ENCODE data around the gene TSSK6.

TSSK6 gene

DNA sequence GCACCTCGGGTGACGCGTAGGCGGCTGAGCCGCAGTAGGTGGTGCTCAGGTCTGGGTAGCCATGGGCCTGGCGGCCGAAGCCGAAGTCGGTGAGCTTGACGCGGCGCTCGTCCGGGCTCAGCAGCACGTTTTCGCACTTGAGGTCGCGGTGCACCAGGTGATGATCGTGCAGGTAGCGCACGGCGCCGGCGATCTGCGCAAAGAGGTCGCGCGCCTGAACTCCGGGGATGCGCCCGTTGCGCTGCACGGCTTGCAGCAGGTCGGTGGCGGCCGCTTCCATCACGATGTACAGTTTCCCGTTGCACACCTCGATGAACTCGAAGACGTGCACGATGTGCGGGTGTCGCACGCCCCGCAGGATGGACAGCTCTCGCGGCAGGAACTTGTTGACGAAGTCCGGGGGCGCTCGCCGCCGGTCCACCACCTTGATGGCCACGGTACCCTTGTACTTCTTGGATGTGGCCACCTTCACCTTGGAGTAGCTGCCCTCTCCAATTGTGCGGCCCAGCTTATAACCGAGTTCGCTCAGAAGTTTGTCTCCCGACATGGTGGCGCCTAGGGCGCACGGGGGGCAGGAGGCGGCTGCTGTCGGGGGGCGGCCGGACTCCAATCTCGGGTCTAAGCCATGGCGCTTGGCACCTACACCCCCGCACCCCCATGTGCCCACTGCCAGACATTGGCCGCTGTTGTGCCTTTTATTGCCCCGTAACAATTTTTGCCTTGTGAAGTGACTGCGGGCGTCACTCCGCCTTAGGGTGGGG is at the start of gene TSSK6:
Gene TSSK6, minus strand, starts transcription at position 668 of the 761 bp plus-strand sequence. Its CDS starts 121 bp downstream, at position 547.
- no peak for DNase-seq (ENCODE audit: low read depth)

DNA sequence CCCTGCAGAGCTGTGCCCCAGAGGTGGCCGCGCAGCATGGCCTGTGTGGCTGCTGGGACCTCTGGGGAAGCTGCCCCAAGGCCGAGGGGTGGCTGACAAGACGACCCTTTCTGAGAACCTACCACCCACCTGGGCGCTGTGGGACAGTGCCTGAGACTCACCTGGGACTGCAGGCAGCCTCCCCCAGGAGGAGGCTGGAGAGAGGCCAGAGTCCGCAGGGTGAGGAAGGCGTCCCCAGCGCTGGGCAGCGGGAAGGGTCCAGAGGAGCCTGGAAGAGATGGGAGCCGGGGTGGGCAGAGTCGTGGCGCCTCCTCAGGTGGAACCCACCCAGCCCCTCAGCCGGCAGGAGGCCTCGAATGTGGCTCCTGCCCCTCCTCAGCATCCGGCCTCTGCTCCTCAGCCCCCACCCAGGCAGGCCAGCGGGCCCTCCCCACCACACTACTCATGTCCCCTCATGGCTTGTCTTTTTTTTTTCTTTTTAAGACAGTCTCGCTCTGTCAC is 48.0 kb upstream of the TSSK6 start:
- DNase-seq (ENCODE audit: low read depth) = no peak

DNA sequence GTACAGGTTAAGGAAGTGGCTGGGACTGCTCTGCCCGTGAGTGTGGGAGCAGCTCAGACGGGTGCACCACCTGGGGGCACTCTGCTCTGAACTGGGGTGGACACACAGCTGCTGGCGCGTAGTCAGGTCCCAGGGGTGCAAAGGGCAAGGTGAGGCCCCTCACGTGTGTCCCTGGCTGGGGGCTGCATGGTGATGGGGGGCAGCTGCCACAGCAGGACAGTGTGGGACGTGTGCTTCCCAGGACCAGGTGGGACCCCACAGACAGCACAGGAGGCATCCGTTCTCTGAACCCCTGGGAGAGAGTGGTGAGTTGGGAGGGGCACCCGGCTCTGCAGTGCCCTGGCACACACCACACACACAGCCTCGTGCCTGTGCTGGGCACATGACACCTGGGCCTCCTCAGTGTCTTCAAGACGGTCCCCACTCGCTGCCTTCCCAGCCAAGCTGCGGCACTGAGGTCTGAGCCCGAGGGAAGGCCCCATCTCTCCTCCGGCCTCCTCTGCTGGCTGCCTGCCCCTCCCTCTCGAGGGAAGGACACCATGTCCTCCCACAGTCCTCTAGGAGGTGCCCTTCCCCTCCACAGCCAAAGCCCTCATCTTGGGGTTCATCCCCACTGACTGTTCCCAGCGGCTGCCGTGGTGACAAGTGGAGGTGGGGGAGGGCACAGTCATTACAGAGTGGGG is 47.5 kb upstream of the TSSK6 start:
- no peak for DNase-seq (ENCODE audit: low read depth)

DNA sequence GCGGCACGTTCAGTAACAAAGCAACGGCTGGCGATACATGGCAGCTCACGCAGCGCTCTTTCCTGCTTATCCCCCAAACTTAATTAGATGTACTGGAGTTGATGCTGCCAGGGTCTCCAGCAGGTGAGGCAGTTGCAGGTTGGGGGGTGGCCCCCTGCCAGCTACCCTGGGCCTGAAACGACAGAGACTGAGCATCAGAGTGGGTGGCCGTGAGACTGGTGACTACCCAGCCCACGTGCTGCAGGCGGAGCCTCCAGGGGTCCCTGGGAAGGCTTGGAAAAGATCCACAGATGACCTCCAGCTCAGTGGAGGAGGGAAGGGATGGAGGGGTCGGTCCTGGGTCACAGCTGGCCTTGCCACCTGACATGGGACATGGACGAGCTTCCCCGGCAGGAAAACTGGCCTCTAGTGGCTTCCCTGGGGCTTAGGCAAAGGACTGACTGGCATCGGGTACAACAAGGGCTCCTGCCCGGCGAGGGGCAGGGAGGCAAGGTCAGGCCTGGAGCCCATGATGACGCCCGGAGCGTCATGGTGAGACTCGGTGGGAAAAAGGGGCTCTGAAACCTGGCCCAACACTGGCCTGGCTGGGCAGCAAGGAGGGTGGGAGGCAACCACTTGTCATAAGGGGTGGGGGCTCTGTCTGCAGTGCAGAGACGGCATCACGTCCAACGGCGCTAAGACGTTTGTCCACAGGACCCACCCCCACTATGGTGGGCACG is 46.8 kb upstream of the TSSK6 start:
- DNase-seq (ENCODE audit: low read depth) = no peak

DNA sequence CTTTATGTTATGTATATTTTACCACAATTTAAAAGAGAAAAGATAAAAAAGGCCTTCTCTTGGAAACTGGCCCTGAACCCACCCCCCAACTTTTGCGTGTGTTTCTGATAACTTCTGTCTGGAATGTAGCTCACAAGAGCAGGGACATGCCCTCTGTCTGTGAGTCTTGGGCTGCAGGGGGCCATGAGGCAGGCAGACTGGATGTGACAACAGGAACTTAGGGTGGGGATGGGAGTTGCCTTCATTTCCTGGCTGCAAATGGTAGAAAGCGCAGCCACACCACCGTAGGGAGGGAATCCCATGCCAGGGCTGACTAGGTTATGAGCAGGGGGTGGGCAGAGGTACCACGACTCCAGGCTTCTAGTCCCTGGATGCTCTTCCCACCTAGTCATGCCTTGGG is 44.6 kb upstream of the TSSK6 start:
- DNase-seq (ENCODE audit: low read depth) = no peak

DNA sequence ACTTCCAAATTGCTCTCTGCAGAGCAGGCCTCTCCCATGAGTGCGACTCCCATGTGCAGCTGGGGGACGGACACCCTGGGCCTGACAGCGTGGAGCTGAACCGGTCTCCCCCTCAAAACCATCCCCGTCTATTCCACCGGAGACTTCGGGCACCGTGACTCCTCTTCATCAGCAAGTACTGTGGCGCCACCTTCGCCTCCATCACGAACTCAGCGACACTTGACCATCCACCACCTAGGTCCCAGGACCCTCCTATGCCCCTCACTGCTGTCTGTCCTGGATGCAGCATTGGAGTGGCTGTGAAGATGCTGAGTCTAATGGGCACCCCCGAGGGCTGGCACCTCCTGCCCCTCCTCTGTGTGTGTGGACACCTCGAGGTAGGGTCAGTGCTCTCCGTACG is 43.3 kb upstream of the TSSK6 start:
- no peak for DNase-seq (ENCODE audit: low read depth)

DNA sequence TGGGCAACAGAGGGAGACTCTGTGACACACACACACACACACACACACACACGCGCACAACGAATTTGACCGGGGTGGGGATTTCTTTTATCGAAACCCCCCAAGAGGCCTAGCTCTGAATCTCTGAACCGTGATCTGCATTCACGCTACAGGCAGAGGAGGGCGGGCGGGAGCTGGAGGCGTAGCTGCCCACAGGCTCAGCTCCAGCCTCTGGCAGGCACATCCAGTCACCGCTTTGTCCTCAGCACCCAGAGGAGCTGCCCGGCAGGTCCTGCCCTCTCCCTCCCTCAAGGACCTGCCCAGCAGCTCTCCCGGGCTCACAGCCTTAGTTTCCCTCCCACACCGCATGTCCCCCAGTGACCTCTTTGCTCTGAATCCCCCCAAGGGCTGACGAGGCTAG is 42.7 kb upstream of the TSSK6 start:
- DNase-seq (ENCODE audit: low read depth) = no peak

DNA sequence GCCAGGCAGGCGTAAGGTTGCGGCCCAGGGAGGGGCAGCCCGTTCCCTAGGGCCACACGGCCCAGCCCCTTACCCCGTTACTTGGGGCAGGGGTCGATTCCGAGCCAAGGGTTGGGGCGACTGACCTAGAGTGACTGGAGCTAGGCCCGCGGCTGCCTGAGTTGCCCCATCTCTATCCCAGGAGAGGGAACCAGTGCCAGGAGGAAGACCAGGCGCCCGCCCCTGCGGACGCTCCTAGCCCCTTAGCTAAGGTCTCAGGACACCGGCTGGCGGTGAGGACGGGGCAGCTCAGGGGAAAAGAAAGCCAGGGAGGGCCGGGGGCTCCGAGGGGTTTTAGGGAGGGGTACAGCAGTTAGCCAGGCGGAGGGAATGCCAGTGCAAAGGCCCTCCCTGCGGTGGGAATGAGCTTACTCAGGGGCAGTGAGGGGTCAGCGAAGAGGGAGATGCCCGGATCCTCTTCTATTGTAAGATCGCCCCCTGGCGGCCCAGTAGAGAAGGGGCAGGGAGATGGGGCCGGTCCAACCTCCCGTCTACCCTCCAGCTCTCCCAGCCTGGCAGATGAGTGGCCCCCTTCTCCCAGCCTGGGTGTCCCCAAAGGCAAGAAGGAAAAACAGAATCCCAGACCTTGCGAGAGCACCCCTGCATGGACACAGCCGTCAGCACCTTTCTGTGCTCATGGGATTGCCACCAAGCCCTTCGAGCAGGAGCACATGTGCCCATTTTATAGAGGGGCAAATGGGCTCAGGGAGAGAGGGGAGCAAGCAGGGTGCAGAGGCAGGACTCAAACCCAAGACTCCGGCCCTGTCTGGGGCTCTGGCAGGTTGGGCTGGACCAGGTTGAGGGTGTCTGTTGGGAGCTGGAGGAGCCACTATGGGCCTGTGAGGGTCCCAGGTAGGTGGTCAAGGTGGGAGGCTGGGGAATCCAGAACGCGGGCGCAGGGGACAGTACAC is 39.0 kb upstream of the TSSK6 start:
- no peak for DNase-seq (ENCODE audit: low read depth)

DNA sequence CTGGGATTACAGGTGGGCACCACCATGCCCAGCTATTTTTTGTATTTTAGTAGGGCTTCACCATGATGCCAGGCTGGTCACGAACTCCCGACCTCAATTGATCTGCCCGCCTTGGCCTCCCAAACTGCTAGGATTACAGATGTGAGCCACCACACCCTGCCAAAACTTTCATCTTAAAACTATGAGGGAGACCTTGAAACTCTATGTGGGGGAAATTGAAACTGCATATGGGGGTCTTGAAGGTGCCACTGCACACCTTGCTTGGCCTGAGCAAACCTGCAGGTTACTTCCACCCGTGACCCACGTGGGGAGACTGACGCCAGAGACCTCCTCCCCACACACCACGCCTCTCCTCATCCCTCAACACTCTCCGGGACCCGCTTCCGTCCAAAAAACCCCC is 38.3 kb upstream of the TSSK6 start:
- DNase-seq (ENCODE audit: low read depth) = no peak

DNA sequence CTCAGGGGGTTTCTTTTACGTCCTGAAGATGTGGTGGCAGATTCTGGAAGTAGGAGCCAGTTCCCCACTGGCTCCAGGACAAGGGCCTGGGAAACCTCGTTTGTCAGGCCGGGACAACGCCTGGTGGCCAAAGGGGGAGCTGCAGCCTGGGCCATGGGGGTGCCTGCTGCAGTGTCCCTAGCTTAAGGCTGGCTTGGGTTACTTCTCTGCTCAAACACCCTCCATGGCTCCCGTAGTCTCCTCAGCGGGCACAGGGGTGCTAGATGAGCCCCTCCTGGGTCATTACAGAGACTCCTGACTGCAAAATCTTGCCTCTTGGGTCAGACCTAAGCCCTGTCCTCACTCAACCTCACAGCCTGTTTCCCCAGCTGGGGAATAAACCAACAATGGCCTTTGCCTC is 37.5 kb upstream of the TSSK6 start:
- DNase-seq (ENCODE audit: low read depth) = no peak

DNA sequence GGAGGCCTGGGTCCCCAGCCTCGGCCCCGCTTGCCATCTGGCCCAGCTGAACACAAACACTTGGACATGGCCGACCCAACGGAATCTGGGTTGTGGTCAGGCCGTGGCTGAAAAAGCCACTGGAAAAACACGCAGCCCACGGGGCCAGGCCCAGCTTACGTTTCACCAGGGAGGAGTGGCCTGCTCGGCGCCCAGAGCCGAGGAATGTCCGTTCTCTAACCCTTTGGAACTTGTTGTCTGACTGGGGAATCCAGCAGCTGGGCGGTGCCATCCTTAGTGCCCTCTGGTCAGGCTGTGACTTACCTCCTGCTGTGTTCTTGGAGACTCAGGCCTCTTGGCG is 36.5 kb upstream of the TSSK6 start:
- no peak for DNase-seq (ENCODE audit: low read depth)

DNA sequence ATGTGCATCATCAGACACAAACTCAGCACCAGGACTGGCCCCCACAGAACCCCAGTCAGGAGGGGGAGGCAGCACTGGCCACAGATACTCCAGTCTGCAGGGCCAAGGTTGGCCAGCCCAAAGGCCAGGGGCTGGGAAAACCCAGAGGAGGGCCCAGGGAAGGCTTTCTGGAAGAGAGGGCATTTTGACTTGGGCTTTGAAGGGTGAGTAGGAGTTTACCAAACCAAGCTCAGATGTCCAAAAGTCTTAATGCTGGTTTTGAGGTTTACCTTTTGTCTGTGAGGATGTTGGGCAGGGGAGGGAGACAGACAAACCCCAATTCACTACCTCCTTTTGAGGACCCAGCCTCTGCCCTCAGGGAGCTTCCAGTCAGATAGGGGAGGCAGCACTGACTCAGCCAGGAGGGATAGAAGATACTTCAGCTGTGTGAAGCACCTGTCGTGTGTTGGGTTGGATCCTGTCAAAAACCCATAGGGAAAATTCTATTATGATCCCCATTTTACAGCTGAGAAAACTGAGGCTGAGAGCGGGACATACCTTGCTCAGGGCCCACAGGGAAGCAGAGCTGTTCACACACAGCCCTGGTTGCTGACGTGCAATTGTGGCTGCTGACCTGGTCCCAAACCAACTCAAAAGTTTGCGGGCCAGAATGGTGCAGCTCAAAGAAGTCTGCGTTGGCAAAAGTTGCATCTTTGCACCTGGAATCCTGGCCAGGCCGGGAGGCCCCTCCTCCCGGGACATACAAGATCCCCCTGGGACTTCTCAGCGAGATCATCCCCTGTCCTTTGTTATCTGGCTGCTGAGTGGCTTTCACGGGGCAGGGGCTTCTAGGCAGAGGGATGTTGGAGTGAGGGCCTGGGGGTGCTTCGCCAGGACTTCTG is 35.9 kb upstream of the TSSK6 start:
- no peak for DNase-seq (ENCODE audit: low read depth)

DNA sequence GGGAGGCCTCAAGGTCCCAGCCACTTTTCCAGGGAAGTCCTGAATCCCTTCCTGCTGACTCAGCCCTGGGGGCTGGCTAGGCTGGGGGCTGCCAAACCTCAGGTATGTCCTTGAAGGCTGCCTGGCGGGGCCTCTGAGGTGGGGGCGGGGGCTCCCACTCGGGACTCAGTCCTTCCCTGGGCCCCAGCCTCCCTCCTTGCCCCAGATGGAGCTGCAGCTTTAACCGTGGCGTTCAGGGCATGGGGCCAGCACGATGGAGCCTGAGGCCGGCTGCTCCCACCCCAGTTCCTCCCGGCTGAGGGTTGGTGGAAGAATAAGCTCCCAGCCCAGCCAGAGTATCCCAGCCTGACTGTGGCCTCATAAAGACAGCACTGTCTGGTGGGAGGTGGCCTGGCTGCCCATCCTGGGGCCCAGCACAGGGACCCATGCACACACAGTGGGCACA is 35.2 kb upstream of the TSSK6 start:
- no peak for DNase-seq (ENCODE audit: low read depth)

DNA sequence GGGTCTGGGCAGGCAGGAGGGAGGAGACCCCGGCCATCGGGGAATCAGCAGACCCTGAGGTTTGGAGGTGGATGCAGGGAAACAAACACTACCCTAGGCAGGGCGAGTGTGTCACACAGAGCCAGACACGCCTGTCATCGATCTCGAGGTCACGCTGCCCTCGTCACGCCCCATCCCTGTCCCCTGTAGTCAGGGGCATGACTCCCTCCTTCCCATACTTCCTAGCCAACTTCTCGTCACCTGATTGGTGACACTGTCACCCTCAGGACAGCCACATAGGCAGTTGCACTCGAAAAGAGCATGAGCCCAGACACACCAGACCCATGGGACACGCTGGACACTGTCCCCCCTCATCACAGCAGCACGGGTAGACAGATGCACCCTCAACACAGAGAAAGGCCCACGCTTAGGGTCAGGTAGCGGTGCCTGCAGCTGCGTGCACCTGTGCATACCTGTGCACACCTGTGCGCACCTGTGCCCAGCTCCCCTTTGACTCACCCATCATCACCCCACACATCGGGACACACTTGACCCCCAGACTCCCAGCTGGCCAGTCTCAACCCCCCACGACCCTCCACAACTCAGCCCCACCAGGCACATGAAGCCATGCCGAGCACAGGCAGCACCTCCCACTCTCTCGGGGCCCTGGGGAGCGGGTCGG is 34.6 kb upstream of the TSSK6 start:
- no peak for DNase-seq (ENCODE audit: low read depth)

DNA sequence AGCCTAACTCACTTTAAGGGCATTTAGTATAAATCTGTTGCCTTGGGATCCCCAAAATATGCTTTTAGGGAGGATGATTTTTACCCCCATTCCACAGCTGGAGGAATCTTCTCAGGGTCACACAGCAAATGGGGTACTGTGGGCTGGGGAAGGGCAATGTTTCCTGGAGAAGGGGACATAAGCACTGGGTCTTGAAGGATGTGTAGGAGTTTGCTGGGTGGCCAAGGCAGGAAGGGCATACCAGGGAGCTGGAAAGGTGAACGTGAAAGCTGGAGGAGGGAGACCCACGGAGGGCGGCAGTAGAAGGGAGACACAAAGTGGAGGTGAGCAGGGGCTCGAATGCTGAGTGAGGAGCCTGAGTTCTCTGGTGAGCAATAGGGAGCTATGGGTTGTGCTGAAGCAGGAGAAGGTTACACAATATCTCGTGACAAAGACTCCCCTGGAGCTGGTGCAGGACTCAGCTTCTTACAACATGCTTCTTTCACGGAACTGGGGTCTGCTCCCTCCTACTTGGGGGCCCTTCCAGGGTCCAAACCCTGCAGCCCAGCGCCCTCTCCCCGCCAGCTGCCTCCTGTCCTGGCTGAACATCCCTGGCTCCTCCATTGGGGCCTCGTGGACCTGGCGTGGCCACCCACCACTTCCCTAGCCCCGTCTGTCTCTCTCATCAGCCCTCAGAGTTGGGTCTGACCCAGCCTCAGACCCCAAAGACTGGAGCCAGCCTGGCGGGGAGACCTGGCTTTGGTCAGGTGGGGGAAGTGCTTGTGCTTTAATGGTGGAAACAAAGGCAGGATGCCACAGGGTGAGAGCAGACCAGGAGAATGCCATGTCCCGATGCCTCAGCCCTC is 33.8 kb upstream of the TSSK6 start:
- DNase-seq (ENCODE audit: low read depth) = no peak

DNA sequence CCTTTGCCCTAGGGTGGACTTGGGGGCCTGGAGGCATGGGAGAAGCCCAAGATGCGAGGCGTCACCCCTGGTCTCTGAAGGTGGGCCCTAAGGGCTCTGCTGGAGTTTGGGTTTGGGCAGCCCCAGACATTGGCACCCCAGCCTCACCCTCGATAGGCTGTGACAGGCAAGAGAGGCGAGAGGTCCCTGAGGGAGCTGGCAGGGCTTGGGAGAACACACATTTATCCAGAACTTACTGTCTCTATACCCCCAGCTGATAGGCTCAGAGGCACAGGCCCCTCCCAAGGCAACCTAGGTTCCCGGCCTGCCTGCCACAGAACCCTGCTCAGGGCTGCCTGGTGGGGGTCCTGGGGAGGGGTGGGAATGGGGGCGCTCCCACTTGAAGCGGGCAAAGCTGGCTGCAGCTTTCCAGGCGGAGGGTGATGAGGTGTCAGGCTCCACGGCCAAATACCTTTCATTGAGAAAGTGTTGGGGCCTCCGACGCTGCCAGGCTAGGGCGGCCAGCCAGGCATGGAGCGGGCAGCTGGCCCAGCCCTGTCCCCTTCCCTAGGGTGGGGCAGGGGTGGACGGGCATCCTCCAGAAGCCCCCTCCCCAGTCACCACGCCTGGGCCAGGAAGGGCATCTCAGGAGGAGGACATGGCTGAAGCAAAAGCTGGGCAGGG is 32.5 kb upstream of the TSSK6 start:
- DNase-seq (ENCODE audit: low read depth) = no peak

DNA sequence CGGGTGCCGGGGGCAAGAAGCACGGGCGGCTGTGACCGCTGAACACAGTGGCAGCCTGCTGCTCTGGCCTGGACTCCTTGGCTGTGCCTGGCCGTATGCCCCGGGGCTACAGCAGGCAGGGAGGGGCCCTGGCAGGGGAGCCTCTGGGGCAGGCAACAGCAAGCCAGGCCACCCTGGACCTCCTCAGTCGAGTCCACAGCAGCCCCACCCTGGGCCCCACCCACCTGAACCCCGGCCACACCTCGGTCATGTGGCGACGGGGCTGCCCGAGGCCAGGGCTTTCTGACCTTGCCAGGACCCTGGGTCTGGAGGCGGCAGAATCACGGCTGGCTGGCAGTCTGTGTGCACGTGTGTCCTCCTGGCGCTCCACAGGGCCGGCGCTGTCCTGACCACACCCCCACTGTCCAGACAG is 31.4 kb upstream of the TSSK6 start:
- no peak for DNase-seq (ENCODE audit: low read depth)

DNA sequence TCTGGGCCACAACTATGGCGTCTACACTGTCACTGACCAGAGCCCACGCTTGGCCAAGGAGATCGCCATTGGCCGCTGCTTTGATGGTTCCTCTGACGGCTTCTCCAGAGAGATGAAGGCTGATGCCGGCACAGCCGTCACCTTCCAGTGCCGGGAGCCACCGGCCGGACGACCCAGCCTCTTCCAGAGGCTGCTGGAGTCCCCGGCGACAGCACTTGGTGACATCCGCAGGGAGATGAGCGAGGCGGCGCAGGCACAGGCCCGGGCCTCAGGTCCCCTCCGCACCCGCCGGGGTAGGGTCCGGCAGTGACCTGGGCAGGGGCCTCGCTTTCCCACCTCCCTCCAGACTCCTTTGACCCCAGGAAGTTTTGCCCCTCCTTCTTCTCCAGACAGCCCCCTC is 30.4 kb upstream of the TSSK6 start:
- no peak for DNase-seq (ENCODE audit: low read depth)
